Central memory CD8-positive, alpha-beta T cell (primary cell): ENCODE data around the gene DIP2C.

ENCODE experiments used
- ATAC-seq: fragments of 150-1000 bp; cut with Tn5 transposase; replicated peaks from 2 replicates; pipeline ENCODE4 v1.10.0; 2022; ENCODE audit warnings: mild to moderate bottlenecking, moderate FRiP score, moderate number of reproducible peaks; ENCODE audit not compliant: poor library complexity, severe bottlenecking; ENCODE audit errors: extremely low read depth
- DNase-seq, 2 donors: peaks; one replicate each; pipeline ENCODE4 v3.0.0; 2021; ENCODE audit warnings: low spot score in 2 of 2
- H3K27ac Mint-ChIP-seq: one replicate; pipeline ENCODE4 v1.8.0; 2022; ENCODE audit warnings: low read depth, mild to moderate bottlenecking, moderate library complexity, mixed read lengths
- H3K27me3 Mint-ChIP-seq: one replicate; pipeline ENCODE4 v1.8.0; 2022; ENCODE audit warnings: mixed read lengths
- H3K36me3 Mint-ChIP-seq: one replicate; pipeline ENCODE4 v1.8.0; 2022; ENCODE audit warnings: mild to moderate bottlenecking, moderate library complexity, mixed read lengths; ENCODE audit not compliant: insufficient read depth
- H3K4me1 Mint-ChIP-seq: one replicate; pipeline ENCODE4 v1.8.0; 2022; ENCODE audit warnings: mixed read lengths
- H3K4me3 Mint-ChIP-seq: one replicate; pipeline ENCODE4 v1.8.0; 2022; ENCODE audit warnings: mild to moderate bottlenecking, moderate library complexity, mixed read lengths
- H3K9me3 Mint-ChIP-seq: one replicate; pipeline ENCODE4 v1.8.0; 2022; ENCODE audit warnings: mixed read lengths

The DIP2C gene

GRCh38 chr10:629186-629998 lies 60.1 kb downstream of the DIP2C start:
- peaks cover 45% of the 10 kb centered on the region for H3K27me3 Mint-ChIP-seq
- H3K4me1 Mint-ChIP-seq = no peaks in the 10 kb centered on the region
- no peak overlapping the region for H3K27ac Mint-ChIP-seq

GRCh38 chr10:628386-629045 lies 61.0 kb downstream of the DIP2C start:
- Mint-ChIP-seq H3K9me3 (no peaks in the 10 kb centered on the region), H3K4me3 (no peak overlapping the region), H3K27ac (no peak overlapping the region), H3K36me3 (peaks cover 2% of the 10 kb centered on the region), H3K27me3 (peaks cover 39% of the 10 kb centered on the region), H3K4me1 (no peaks in the 10 kb centered on the region)
- ATAC-seq (no peak), DNase-seq (no peak)

More at GRCh38 chr10:629186-629998, 60.1 kb downstream of the DIP2C start:
- Mint-ChIP-seq H3K4me3 (no peak overlapping the region), H3K36me3 (peaks cover 2% of the 10 kb centered on the region), H3K9me3 (no peaks in the 10 kb centered on the region)
- ATAC-seq = no peak
- DNase-seq = no peak

- H3K4me3 Mint-ChIP-seq = no peak overlapping the region
- H3K4me1 Mint-ChIP-seq = no peaks in the 10 kb centered on the region
- no peak for DNase-seq
- ATAC-seq = no peak
- H3K36me3 Mint-ChIP-seq = peaks cover 2% of the 10 kb centered on the region
- no peak overlapping the region for H3K27ac Mint-ChIP-seq
- no peaks in the 10 kb centered on the region for H3K9me3 Mint-ChIP-seq
- H3K27me3 Mint-ChIP-seq = peaks cover 50% of the 10 kb centered on the region
Observed at GRCh38 chr10:627032-627992, 62.2 kb downstream of the DIP2C start.

- peaks cover 62% of the 10 kb centered on the region for H3K27me3 Mint-ChIP-seq
- DNase-seq (no peak), ATAC-seq (no peak)
- no peaks in the 10 kb centered on the region for H3K4me1 Mint-ChIP-seq
- H3K9me3 Mint-ChIP-seq = no peaks in the 10 kb centered on the region
- H3K27ac Mint-ChIP-seq = no peak overlapping the region
- H3K4me3 Mint-ChIP-seq = no peak overlapping the region
- H3K36me3 Mint-ChIP-seq = peaks cover 2% of the 10 kb centered on the region
Observed at GRCh38 chr10:625751-626711, 63.4 kb downstream of the DIP2C start.

- peaks cover 2% of the 10 kb centered on the region for H3K36me3 Mint-ChIP-seq
- H3K4me3 Mint-ChIP-seq = no peak overlapping the region
- ATAC-seq = no peak
- H3K9me3 Mint-ChIP-seq = no peaks in the 10 kb centered on the region
- H3K27ac Mint-ChIP-seq = no peak overlapping the region
- peaks cover 61% of the 10 kb centered on the region for H3K27me3 Mint-ChIP-seq
- no peak for DNase-seq
- H3K4me1 Mint-ChIP-seq = no peaks in the 10 kb centered on the region
Observed at GRCh38 chr10:625333-625696, 64.2 kb downstream of the DIP2C start.

DNA sequence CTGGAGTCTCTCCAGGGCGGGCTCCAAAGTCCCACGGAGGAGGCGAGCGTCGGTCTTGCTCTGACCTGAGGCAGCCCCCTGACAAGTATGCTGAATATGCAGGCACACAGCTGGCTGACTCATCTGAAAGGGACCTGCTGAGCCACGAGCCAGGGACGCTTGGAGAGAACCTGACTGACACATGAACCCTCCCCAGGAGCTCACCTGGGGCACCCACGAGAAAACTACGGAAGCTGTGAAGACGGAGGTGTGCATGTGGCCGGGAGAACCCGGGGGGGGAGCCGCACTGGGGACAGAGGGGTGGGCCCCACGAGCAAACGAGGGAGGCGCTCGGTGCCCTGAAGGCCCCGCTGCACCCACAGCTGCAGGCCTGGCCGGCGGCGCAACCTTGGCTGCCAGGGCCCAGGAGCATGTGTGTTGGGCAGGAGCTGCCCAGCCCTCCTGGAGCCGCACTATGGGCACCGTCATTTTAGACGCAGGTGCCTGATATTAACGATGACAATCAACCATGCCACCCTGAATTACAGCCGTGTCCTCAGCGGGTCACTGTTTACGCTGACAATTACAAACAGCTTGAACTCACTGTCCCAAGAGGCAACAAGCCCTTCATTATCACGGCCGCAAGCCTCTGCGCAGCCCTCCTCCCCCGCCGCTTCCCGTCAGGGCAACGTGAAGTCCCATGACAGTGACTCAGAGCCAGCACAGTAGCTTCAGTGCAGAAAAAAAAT lies 64.7 kb downstream of the DIP2C start:
- no peak overlapping the region for H3K4me3 Mint-ChIP-seq
- DNase-seq (no peak), ATAC-seq (no peak)
- peaks cover 61% of the 10 kb centered on the region for H3K27me3 Mint-ChIP-seq
- H3K9me3 Mint-ChIP-seq = no peaks in the 10 kb centered on the region
- H3K27ac Mint-ChIP-seq = no peak overlapping the region
- H3K36me3 Mint-ChIP-seq = peaks cover 2% of the 10 kb centered on the region
- no peaks in the 10 kb centered on the region for H3K4me1 Mint-ChIP-seq

DNA sequence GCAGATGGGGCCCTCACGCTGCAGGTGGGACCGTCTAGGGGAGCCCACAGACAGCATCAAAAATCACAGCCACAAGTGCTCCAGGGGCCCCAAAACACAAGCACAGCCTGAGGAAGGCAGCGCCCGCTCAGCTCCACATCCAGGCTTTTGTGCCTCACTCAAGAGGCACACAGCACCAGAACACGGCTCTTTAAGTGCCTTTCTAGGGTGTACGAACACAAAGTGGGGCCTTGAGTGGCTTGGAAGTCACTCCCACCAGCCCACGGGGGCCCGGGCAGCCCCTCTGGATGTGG lies 65.2 kb downstream of the DIP2C start:
- DNase-seq = no peak
- H3K9me3 Mint-ChIP-seq = no peaks in the 10 kb centered on the region
- H3K27me3 Mint-ChIP-seq = peaks cover 62% of the 10 kb centered on the region
- H3K36me3 Mint-ChIP-seq = peaks cover 2% of the 10 kb centered on the region
- ATAC-seq = no peak
- no peaks in the 10 kb centered on the region for H3K4me1 Mint-ChIP-seq
- no peak overlapping the region for H3K4me3 Mint-ChIP-seq
- no peak overlapping the region for H3K27ac Mint-ChIP-seq

- Mint-ChIP-seq H3K36me3 (peaks cover 5% of the 10 kb centered on the region), H3K9me3 (no peaks in the 10 kb centered on the region), H3K4me1 (no peaks in the 10 kb centered on the region), H3K4me3 (no peak overlapping the region), H3K27ac (no peak overlapping the region), H3K27me3 (peaks cover 62% of the 10 kb centered on the region)
- ATAC-seq (no peak), DNase-seq (no peak)
Observed at GRCh38 chr10:623477-624311, 65.8 kb downstream of the DIP2C start.

GRCh38 chr10:623014-623413 lies 66.5 kb downstream of the DIP2C start:
- Mint-ChIP-seq H3K4me1 (no peaks in the 10 kb centered on the region), H3K4me3 (no peak overlapping the region), H3K9me3 (no peaks in the 10 kb centered on the region), H3K36me3 (peaks cover 5% of the 10 kb centered on the region), H3K27me3 (peaks cover 60% of the 10 kb centered on the region), H3K27ac (no peak overlapping the region)
- DNase-seq = no peak
- no peak for ATAC-seq

DNA sequence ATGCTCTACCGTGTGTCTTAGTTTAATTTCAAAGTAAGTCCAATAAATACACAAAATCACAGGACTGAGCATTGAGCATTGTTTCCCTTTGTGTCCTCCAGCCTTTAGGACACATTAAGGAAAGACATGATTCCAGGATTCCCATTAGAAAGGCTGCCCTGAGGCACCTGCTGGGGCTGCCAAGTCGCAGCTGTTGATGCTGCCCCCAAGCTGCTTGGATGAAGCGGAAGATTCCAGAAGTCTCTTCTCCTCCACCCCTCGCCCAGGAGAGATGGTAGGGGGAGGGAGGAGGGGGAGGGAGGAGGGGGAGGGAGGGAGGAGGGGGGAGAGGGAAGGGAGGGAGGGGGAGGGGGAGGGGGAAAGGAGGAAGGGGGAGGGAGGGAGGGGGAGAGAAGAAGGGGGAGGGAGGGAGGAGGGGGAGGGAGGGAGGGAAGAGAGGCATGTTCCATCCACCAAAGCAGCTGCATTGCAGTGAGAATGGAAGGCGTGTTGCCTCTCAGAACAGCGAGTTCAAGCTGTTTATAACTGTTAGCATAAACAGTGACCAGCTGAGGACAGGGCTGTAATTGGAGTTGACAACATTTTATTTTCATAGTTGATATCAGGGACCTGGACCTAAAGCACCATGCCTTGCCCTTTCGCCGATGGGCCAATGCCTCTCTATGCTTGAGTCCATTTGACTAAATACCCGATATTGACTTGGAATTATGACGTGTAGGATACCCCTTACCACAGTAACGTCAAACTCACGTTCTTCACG lies 67.3 kb downstream of the DIP2C start:
- no peaks in the 10 kb centered on the region for H3K4me1 Mint-ChIP-seq
- H3K27me3 Mint-ChIP-seq = peaks cover 69% of the 10 kb centered on the region
- H3K4me3 Mint-ChIP-seq = no peak overlapping the region
- no peaks in the 10 kb centered on the region for H3K9me3 Mint-ChIP-seq
- no peak overlapping the region for H3K27ac Mint-ChIP-seq
- DNase-seq = no peak
- ATAC-seq = no peak
- peaks cover 2% of the 10 kb centered on the region for H3K36me3 Mint-ChIP-seq
